ENCODE measurements around the gene NOTUM. TPM values are rescaled to one million over a fixed set of nuclear protein-coding genes. Genes with fewer than 3 reads are reported as not detected.

The NOTUM gene
- total RNA-seq, 1 experiment from 2014 or later = not detected

- ChIA-PET POLR2A (ENCODE audit: unreplicated experiment) (no interaction called here), CTCF (no interaction called here)
- intact Hi-C loops (cut with micrococcal nuclease; ENCODE audit: unreplicated experiment) = no loop called here
- H3K9me2 ChIP-seq (ENCODE audit: insufficient read depth) = no peaks in the 10 kb centered on the region
- H3K79me2 ChIP-seq (ENCODE audit: low read depth) = no peaks in the 10 kb centered on the region
- H3K4me2 ChIP-seq = no peak overlapping the region
- H3K27me3 ChIP-seq (ENCODE audit: insufficient read depth, low read depth) = no peaks in the 10 kb centered on the region
- no peaks in the 10 kb centered on the region for H4K20me1 ChIP-seq (ENCODE audit: insufficient read depth)
- H3F3A ChIP-seq (ENCODE audit: insufficient read depth, low read depth) = peaks cover 4% of the 10 kb centered on the region; the same call in 1 of the 2 replicates
- H3K4me3 ChIP-seq = no peak overlapping the region
- no peak for DNase-seq
- no peak overlapping the region for H2AFZ ChIP-seq
- no peaks in the 10 kb centered on the region for H3K9me3 ChIP-seq (ENCODE audit: insufficient read depth, low read depth)
- TSS peak; percentile 2 for BruUV-seq (replicated peaks)
- no peak overlapping the region for H3K27ac ChIP-seq
- TF ChIP-seq EZH2 (IDR thresholded peaks at IDR 0.05; ENCODE audit: low read depth) = no peak
- no peak for TF ChIP-seq CTCF (conservative IDR thresholded peaks at IDR 0.05)
- H3K4me1 ChIP-seq (replicated peaks; ENCODE audit: insufficient read depth) = peaks cover 9% of the 10 kb centered on the region
- no peaks in the 10 kb centered on the region for H3K36me3 ChIP-seq (ENCODE audit: low read depth)
These were observed 56.9 kb downstream of the NOTUM start for GRCh38 chr17:81903896-81904599.

GRCh38 chr17:81903415-81903831, 57.6 kb downstream of the NOTUM start:
- no peaks in the 10 kb centered on the region for H3K27me3 ChIP-seq (ENCODE audit: insufficient read depth, low read depth)
- H3K9me3 ChIP-seq (ENCODE audit: insufficient read depth, low read depth) = no peaks in the 10 kb centered on the region
- TF ChIP-seq CTCF (conservative IDR thresholded peaks at IDR 0.05) (no peak), EZH2 (IDR thresholded peaks at IDR 0.05; ENCODE audit: low read depth) (no peak)
- peaks cover 15% of the 10 kb centered on the region for H3K4me1 ChIP-seq (replicated peaks; ENCODE audit: insufficient read depth)
- H3K4me3 ChIP-seq = no peak overlapping the region
- no peak overlapping the region for H2AFZ ChIP-seq
- intact Hi-C loops (cut with micrococcal nuclease; ENCODE audit: unreplicated experiment) = no loop called here
- H4K20me1 ChIP-seq (ENCODE audit: insufficient read depth) = no peaks in the 10 kb centered on the region
- no peak overlapping the region for H3K4me2 ChIP-seq
- no peak for DNase-seq
- peaks cover 10% of the 10 kb centered on the region; the same call in 1 of the 2 replicates for H3F3A ChIP-seq (ENCODE audit: insufficient read depth, low read depth)
- POLR2A ChIA-PET (ENCODE audit: unreplicated experiment) = interaction anchor here (0.6 kb wide), 1 partner anchor 240 kb away, joined by 7 read pairs; no protein-coding TSS in a partner anchor
- H3K27ac ChIP-seq = no peak overlapping the region
- CTCF ChIA-PET = no interaction called here
- no peaks in the 10 kb centered on the region for H3K79me2 ChIP-seq (ENCODE audit: low read depth)
- H3K36me3 ChIP-seq (ENCODE audit: low read depth) = no peaks in the 10 kb centered on the region
- no TSS peak for BruUV-seq (replicated peaks)
- no peaks in the 10 kb centered on the region for H3K9me2 ChIP-seq (ENCODE audit: insufficient read depth)

GRCh38 chr17:81902653-81903414, 58.2 kb downstream of the NOTUM start:
- no peak for TF ChIP-seq EZH2 (IDR thresholded peaks at IDR 0.05; ENCODE audit: low read depth)
- no peak for TF ChIP-seq CTCF (conservative IDR thresholded peaks at IDR 0.05)
- ChIA-PET CTCF (no interaction called here), POLR2A (ENCODE audit: unreplicated experiment) (interaction anchor here (0.6 kb wide), 1 partner anchor 240 kb away, joined by 7 read pairs; no protein-coding TSS in a partner anchor)
- H3K27ac ChIP-seq = no peak overlapping the region
- H3K36me3 ChIP-seq (ENCODE audit: low read depth) = no peaks in the 10 kb centered on the region
- peaks cover 20% of the 10 kb centered on the region for H3K4me1 ChIP-seq (replicated peaks; ENCODE audit: insufficient read depth)
- H3K4me2 ChIP-seq = no peak overlapping the region
- H2AFZ ChIP-seq = no peak overlapping the region
- H3F3A ChIP-seq (ENCODE audit: insufficient read depth, low read depth) = peaks cover 16% of the 10 kb centered on the region
- no peaks in the 10 kb centered on the region for H3K79me2 ChIP-seq (ENCODE audit: low read depth)
- H3K9me3 ChIP-seq (ENCODE audit: insufficient read depth, low read depth) = no peaks in the 10 kb centered on the region
- no peaks in the 10 kb centered on the region for H3K9me2 ChIP-seq (ENCODE audit: insufficient read depth)
- no peak for DNase-seq
- H3K27me3 ChIP-seq (ENCODE audit: insufficient read depth, low read depth) = no peaks in the 10 kb centered on the region
- no peaks in the 10 kb centered on the region for H4K20me1 ChIP-seq (ENCODE audit: insufficient read depth)
- BruUV-seq (replicated peaks) = no TSS peak
- no peak overlapping the region for H3K4me3 ChIP-seq
- intact Hi-C loops (cut with micrococcal nuclease; ENCODE audit: unreplicated experiment) = no loop called here

Other genes with a start within 250 kb of the NOTUM start
- 83.6 and 86.5 TPM in 2 replicates for gene SLC25A10, start 248.9 kb downstream of the NOTUM start, total RNA-seq (2021)
- not detected in 2 replicates for gene GCGR, start 157.0 kb downstream of the NOTUM start, total RNA-seq (2021)
- gene MCRIP1, start 127.9 kb downstream of the NOTUM start, total RNA-seq (2021) = 53.8 and 84.0 TPM in 2 replicates
- gene PPP1R27, start 126.1 kb downstream of the NOTUM start, total RNA-seq (2021) = not detected in 2 replicates
- 636 and 782 TPM in 2 replicates for gene P4HB, start 100.7 kb downstream of the NOTUM start, total RNA-seq (2021)
- 242 and 309 TPM in 2 replicates for gene ARHGDIA, start 89.8 kb downstream of the NOTUM start, total RNA-seq (2021)
- gene ALYREF, start 69.6 kb downstream of the NOTUM start, total RNA-seq (2021) = 138 and 156 TPM in 2 replicates
- gene ANAPC11, start 69.5 kb downstream of the NOTUM start, total RNA-seq (2021) = 187 and 256 TPM in 2 replicates
- gene NPB, start 58.9 kb downstream of the NOTUM start, total RNA-seq (2021) = 0.83 and 1.1 TPM in 2 replicates
- gene PCYT2, start 49.8 kb downstream of the NOTUM start, total RNA-seq (2021) = 54.7 and 82.2 TPM in 2 replicates
- gene SIRT7, start 43.0 kb downstream of the NOTUM start, total RNA-seq (2021) = 78.3 and 98.5 TPM in 2 replicates
- 79.5 and 85.9 TPM in 2 replicates for gene MAFG, start 33.5 kb downstream of the NOTUM start, total RNA-seq (2021)
- gene PYCR1, start 23.9 kb downstream of the NOTUM start, total RNA-seq (2021) = 88.9 and 120 TPM in 2 replicates
- not detected in 2 replicates for gene MYADML2, start 14.0 kb downstream of the NOTUM start, total RNA-seq (2021)
- 54.9 and 80.0 TPM in 2 replicates for gene ASPSCR1, start 16.4 kb upstream of the NOTUM start, total RNA-seq (2021)
- gene CENPX, start 61.7 kb upstream of the NOTUM start, total RNA-seq (2021) = 115 and 132 TPM in 2 replicates
- 41.5 and 42.6 TPM in 2 replicates for gene LRRC45, start 62.1 kb upstream of the NOTUM start, total RNA-seq (2021)
- 32.3 and 41.6 TPM in 2 replicates for gene RAC3, start 70.5 kb upstream of the NOTUM start, total RNA-seq (2021)
- gene DCXR, start 76.5 kb upstream of the NOTUM start, total RNA-seq (2021) = 120 and 129 TPM in 2 replicates
- 40.4 and 49.1 TPM in 2 replicates for gene RFNG, start 90.6 kb upstream of the NOTUM start, total RNA-seq (2021)
- 121 and 124 TPM in 2 replicates for gene GPS1, start 90.7 kb upstream of the NOTUM start, total RNA-seq (2021)
- gene DUS1L, start 104.6 kb upstream of the NOTUM start, total RNA-seq (2021) = 138 and 175 TPM in 2 replicates
- 455 and 658 TPM in 2 replicates for gene FASN, start 137.0 kb upstream of the NOTUM start, total RNA-seq (2021)

Measured in PC-9 (cell line).